GM13977 (cell line): ENCODE results near the gene SRSF5.

Experiments used
- DNase-seq: peaks from one replicate; pipeline ENCODE4 v3.0.0; 2012; ENCODE audit warnings: low spot score
- CTCF ChIP-seq: IDR thresholded peaks from 2 replicates; pipeline ENCODE4 v1.5.1; 2012; ENCODE audit warnings: mild to moderate bottlenecking, control low read depth; ENCODE audit not compliant: insufficient read depth; ENCODE audit errors: extremely low read depth, missing control alignments
- in situ Hi-C: fragments of 300-500 bp; cut with MboI; formaldehyde crosslinking; loops from one replicate; pipeline ENCODE4 v1.12.0; 2022; ENCODE audit warnings: low sequenced_read_pairs, low pct_unique_long_range_greater_than_20kb, mixed read lengths, inconsistent platforms; ENCODE audit not compliant: unreplicated experiment

Gene SRSF5

GRCh38 chr14:69789118-69789640, 22.2 kb downstream of the SRSF5 start:
- in situ Hi-C loops, result no loop called here
- DNase-seq, result no peak
- no peak for TF ChIP-seq CTCF

GRCh38 chr14:69792887-69793421, 26.0 kb downstream of the SRSF5 start:
- no peak for TF ChIP-seq CTCF

GRCh38 chr14:69794791-69795190, 27.8 kb downstream of the SRSF5 start:
- no peak for TF ChIP-seq CTCF
- in situ Hi-C loops, result no loop called here
- no peak for DNase-seq

More at GRCh38 chr14:69792887-69793421, 26.0 kb downstream of the SRSF5 start:
- in situ Hi-C loops, result no loop called here
- DNase-seq, result no peak

- no peak for TF ChIP-seq CTCF
- in situ Hi-C loops, result no loop called here
These were observed 28.7 kb downstream of the SRSF5 start for GRCh38 chr14:69795691-69796090.

GRCh38 chr14:69796797-69797500, 30.0 kb downstream of the SRSF5 start, which contains the start of gene SLC10A1:
SLC10A1 (minus strand) TSS chr14:69797241; CDS start chr14:69797155, 86 bp downstream.
- TF ChIP-seq CTCF, result no peak
- in situ Hi-C loops, result no loop called here
- DNase-seq, result no peak

More at GRCh38 chr14:69795691-69796090, 28.7 kb downstream of the SRSF5 start:
- DNase-seq, result no peak

GRCh38 chr14:69797573-69798338, 30.8 kb downstream of the SRSF5 start:
- in situ Hi-C loops, result no loop called here
- TF ChIP-seq CTCF, result no peak
- DNase-seq, result no peak
